ENCODE results near the gene CTRB2. TPM values are rescaled to one million over a fixed set of nuclear protein-coding genes. Genes with fewer than 3 reads are reported as not detected.
A peak's percentile ranks its signal among the peaks of the same experiment; 100 is the strongest.

The CTRB2 gene
- total and polyA plus RNA-seq, 2 of the 8 experiments (the other 6 are each of a cell fraction or from before 2014, with no cell fraction given): not detected

DNA sequence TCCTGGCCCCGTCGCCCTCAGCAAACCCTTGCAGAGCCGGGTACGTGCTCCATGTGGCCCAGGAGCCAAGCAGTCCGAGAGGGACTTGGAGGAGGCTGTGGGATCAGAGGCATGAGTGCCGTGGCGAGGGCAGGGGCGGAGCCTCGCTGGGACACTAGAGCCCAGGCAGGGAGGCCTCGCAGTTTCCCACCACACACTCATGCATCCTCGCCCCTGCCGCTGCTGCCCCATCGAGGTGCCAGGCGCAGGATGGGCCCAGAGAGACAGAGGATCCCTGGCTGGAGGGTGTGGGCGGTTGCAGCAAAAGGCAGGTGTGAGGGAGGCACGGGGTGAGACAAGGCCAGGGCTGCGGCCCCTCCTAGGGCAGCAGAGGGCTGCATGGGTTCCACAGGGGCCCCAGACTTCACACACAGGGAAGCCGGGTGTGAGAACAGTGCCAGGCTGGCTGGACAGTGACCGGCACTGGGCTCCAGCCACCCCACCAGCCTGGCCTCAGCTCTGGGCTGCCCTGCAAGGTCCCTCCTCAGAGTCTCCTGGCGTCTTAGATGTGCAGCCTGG, 36.8 kb upstream of the CTRB2 start:
- Histone ChIP-seq H3K18ac (ENCODE audit: extremely low read depth, low read length) (peak overlapping the region; percentile 60; the same call in 1 of the 2 replicates), H3K14ac (ENCODE audit: insufficient read length) (no peak overlapping the region), H3K36me3 (ENCODE audit: control insufficient read depth in 2 of 4, insufficient read depth in 4 of 4, low read length in 3 of 4) (peaks cover 0 to 25% (median 10%) of the 10 kb centered on the region in 4 experiments; a peak in 6 of 8 replicates), H3K9ac (replicated peaks in 1 of 4; ENCODE audit: extremely low read depth in 1 of 4, low read depth in 3 of 4, low read length in 3 of 4) (no peak overlapping the region), H3K27ac (ENCODE audit: low read depth, low read length) (peak overlapping the region; percentile 73), H2BK120ac (replicated peaks; ENCODE audit: low read depth, low read length) (no peak overlapping the region), H4K20me1 (replicated peaks in 1 of 2; ENCODE audit: control insufficient read depth in 1 of 2, insufficient read depth in 2 of 2, low read length in 2 of 2) (peaks cover 39 to 53% of the 10 kb centered on the region in 2 experiments), H3K79me2 (ENCODE audit: control insufficient read depth in 1 of 2, insufficient read depth in 2 of 2, low read length in 2 of 2) (peaks cover 10 to 97% of the 10 kb centered on the region in 2 experiments; a peak in 3 of 4 replicates), H2AFZ (ENCODE audit: low read length) (no peak overlapping the region), H4K5ac (ENCODE audit: insufficient read length, low read depth, low read length) (no peak overlapping the region), H2BK5ac (ENCODE audit: low read depth, low read length) (peak overlapping the region; percentile 75), H3K4ac (replicated peaks; ENCODE audit: insufficient read length, low read depth, low read length) (peak overlapping the region; percentile 95), H3K27me3 (replicated peaks in 1 of 4; ENCODE audit: control insufficient read depth in 3 of 4, extremely low read depth in 1 of 4, insufficient read depth in 3 of 4, low read length in 3 of 4) (no peaks in the 10 kb centered on the region), H3K79me1 (ENCODE audit: low read depth, low read length) (peaks cover 28% of the 10 kb centered on the region), H3K23ac (ENCODE audit: insufficient read length) (no peak overlapping the region), H3K23me2 (ENCODE audit: low read depth, low read length) (no peaks in the 10 kb centered on the region), H2BK20ac (ENCODE audit: low read length) (no peak overlapping the region), H3K56ac (replicated peaks; ENCODE audit: insufficient read length, low read depth, low read length) (peak overlapping the region; percentile 3), H4K8ac (ENCODE audit: extremely low read depth, insufficient read depth, low read length) (no peak overlapping the region), H3K4me2 (ENCODE audit: insufficient read depth in 1 of 2, low read depth in 2 of 2, low read length in 2 of 2) (no peak overlapping the region), H3K9me3 (ENCODE audit: insufficient read depth in 2 of 2, low read depth in 1 of 2, low read length in 1 of 2) (no peaks in the 10 kb centered on the region), H2BK12ac (ENCODE audit: low read depth, low read length) (peak overlapping the region; percentile 68; the same call in 1 of the 2 replicates), H2AK5ac (ENCODE audit: low read depth, low read length) (peak overlapping the region; percentile 65), H2BK15ac (ENCODE audit: low read length) (no peak overlapping the region), H3K4me1 (replicated peaks in 1 of 4; ENCODE audit: control insufficient read depth in 3 of 4, insufficient read depth in 4 of 4, low read length in 3 of 4) (peaks cover 0 to 47% (median 35%) of the 10 kb centered on the region in 4 experiments; a peak in 6 of 7 replicates), H3K4me3 (ENCODE audit: extremely low read depth in 1 of 4, insufficient read depth in 2 of 4, low read depth in 3 of 4, low read length in 4 of 4) (no peak overlapping the region), H4K91ac (replicated peaks; ENCODE audit: insufficient read length, low read length) (peak overlapping the region; percentile 83)
- FAIRE-seq (no peak), DNase-seq (ENCODE audit: low read depth in 1 of 2, low spot score in 2 of 2) (no peak)
- POLR2A ChIA-PET (ENCODE audit: partially characterized antibody): interaction anchor here (1.3 to 22.7 kb wide), 3 partner anchors 6 to 190 kb away, joined by 3 to 375 read pairs (median 375); partner anchors contain the start of genes BCAR1 and CFDP1
- CTCF ChIA-PET (ENCODE audit: partially characterized antibody): interaction anchor here (1.1 to 15.7 kb wide), 3 partner anchors 8 to 29 kb away, joined by 3 to 236 read pairs (median 3); no protein-coding TSS in a partner anchor
- 86% methylated on average over 20 of the region's 20 CpGs; no CpG with 5 or more reads in 1 of the 2 experiments for WGBS, 2 experiments (ENCODE audit: extremely low coverage in 1 of 2, insufficient coverage in 1 of 2, insufficient read length in 1 of 2, insufficient replicate concordance in 2 of 2, low coverage in 1 of 2, low lambda C conversion rate in 2 of 2, missing lambda C conversion rate in 1 of 2)
- TF ChIP-seq ZNF274 (IDR thresholded peaks at IDR 0.05; ENCODE audit: borderline replicate concordance, extremely low read depth, low read length) (no peak), MAFK (IDR thresholded peaks at IDR 0.05; ENCODE audit: low read depth, low read length) (no peak), CTBP2 (IDR thresholded peaks at IDR 0.05; ENCODE audit: borderline replicate concordance, insufficient read depth, insufficient read length, low read length) (no peak), NANOG (IDR thresholded peaks at IDR 0.05; ENCODE audit: insufficient read depth, low read depth, low read length, poor library complexity, severe bottlenecking) (no peak), SRF (IDR thresholded peaks at IDR 0.05; ENCODE audit: low read depth, low read length) (no peak), TAF7 (optimal IDR thresholded peaks at IDR 0.05; ENCODE audit: borderline replicate concordance, low read depth, low read length) (no peak), CREB1 (IDR thresholded peaks at IDR 0.05) (no peak), CHD2 (IDR thresholded peaks at IDR 0.05; ENCODE audit: low read length) (no peak), RXRA (IDR thresholded peaks at IDR 0.05; ENCODE audit: insufficient read depth, low read depth, low read length) (no peak), POLR2AphosphoS5 (IDR thresholded peaks at IDR 0.05; ENCODE audit: low read depth, low read length) (no peak), POU5F1 (IDR thresholded peaks at IDR 0.05; ENCODE audit: low read depth, low read length) (no peak)
- TF ChIP-seq, protein P1, sequence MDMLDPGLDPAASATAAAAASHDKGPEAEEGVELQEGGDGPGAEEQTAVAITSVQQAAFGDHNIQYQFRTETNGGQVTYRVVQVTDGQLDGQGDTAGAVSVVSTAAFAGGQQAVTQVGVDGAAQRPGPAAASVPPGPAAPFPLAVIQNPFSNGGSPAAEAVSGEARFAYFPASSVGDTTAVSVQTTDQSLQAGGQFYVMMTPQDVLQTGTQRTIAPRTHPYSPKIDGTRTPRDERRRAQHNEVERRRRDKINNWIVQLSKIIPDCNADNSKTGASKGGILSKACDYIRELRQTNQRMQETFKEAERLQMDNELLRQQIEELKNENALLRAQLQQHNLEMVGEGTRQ (IDR thresholded peaks at IDR 0.05; ENCODE audit: low read length): no peak
